ENCODE results near the gene WDR91. TPM values are rescaled to one million over a fixed set of nuclear protein-coding genes. Genes with fewer than 3 reads are reported as not detected.

The WDR91 gene
- total RNA-seq, 1 experiment from 2014 or later: 8.4 TPM

- H3K9me3 ChIP-seq (ENCODE audit: insufficient read depth, low read depth): no peaks in the 10 kb centered on the region
- intact Hi-C loops (cut with micrococcal nuclease; ENCODE audit: unreplicated experiment): no loop called here
- no TSS peak for BruUV-seq (replicated peaks)
- no peak for TF ChIP-seq EZH2 (IDR thresholded peaks at IDR 0.05; ENCODE audit: low read depth)
- TF ChIP-seq, protein P1, sequence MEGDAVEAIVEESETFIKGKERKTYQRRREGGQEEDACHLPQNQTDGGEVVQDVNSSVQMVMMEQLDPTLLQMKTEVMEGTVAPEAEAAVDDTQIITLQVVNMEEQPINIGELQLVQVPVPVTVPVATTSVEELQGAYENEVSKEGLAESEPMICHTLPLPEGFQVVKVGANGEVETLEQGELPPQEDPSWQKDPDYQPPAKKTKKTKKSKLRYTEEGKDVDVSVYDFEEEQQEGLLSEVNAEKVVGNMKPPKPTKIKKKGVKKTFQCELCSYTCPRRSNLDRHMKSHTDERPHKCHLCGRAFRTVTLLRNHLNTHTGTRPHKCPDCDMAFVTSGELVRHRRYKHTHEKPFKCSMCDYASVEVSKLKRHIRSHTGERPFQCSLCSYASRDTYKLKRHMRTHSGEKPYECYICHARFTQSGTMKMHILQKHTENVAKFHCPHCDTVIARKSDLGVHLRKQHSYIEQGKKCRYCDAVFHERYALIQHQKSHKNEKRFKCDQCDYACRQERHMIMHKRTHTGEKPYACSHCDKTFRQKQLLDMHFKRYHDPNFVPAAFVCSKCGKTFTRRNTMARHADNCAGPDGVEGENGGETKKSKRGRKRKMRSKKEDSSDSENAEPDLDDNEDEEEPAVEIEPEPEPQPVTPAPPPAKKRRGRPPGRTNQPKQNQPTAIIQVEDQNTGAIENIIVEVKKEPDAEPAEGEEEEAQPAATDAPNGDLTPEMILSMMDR (conservative IDR thresholded peaks at IDR 0.05): no peak
- H3K4me3 ChIP-seq: no peak within 1 kb of the TSS
- no peaks in the 10 kb centered on the region for H3K79me2 ChIP-seq (ENCODE audit: low read depth)
- no peak within 1 kb of the TSS for H2AFZ ChIP-seq
- H3K27ac ChIP-seq: no peak within 1 kb of the TSS
- ChIA-PET CTCF (no interaction called here), POLR2A (ENCODE audit: unreplicated experiment) (no interaction called here)
- H3K4me2 ChIP-seq: no peak within 1 kb of the TSS
- H3K27me3 ChIP-seq (ENCODE audit: insufficient read depth, low read depth): no peaks in the 10 kb centered on the region
- H3K36me3 ChIP-seq (ENCODE audit: low read depth): no peaks in the 10 kb centered on the region
- no peaks in the 10 kb centered on the region for H3K9me2 ChIP-seq (ENCODE audit: insufficient read depth)
- no peak for DNase-seq
- no peaks in the 10 kb centered on the region for H3F3A ChIP-seq (ENCODE audit: insufficient read depth, low read depth)
- no peaks in the 10 kb centered on the region for H4K20me1 ChIP-seq (ENCODE audit: insufficient read depth)
- no peaks in the 10 kb centered on the region for H3K4me1 ChIP-seq (replicated peaks; ENCODE audit: insufficient read depth)
Observed at GRCh38 chr7:135233570-135233969, 22.2 kb upstream of the WDR91 start, which contains the start of gene STRA8. Gene STRA8 (plus strand): TSS chr7:135233838. CDS start chr7:135240525, 6,687 bp downstream.

DNA sequence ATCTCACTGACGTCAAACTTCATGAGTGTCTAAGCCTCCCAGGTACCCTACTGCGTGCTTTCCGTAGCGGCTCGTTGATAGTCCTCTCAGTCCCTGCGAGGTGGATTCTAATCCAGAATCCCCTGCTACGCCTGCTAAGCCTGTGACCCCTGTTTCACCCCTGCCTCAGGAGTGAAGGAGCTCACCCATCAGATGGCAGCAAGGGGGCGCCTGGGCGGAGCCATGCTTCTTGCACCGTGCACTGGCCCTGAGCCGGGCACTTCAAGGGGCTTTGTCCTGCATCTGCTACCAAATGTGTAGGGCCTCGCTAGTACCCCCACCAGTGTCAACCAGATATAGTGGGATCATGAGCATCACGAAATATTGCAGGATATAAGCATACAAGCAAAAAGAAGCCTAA is 21.4 kb upstream of the WDR91 start:
- H3K4me3 ChIP-seq: no peak overlapping the region
- ChIA-PET POLR2A (ENCODE audit: unreplicated experiment) (no interaction called here), CTCF (no interaction called here)
- intact Hi-C loops (cut with micrococcal nuclease; ENCODE audit: unreplicated experiment): no loop called here
- no peak for TF ChIP-seq EZH2 (IDR thresholded peaks at IDR 0.05; ENCODE audit: low read depth)
- TF ChIP-seq, protein P1 (conservative IDR thresholded peaks at IDR 0.05): 0 out of 2 replicates have a peak, but pooled peaks have one; percentile 34
- no peaks in the 10 kb centered on the region for H3K4me1 ChIP-seq (replicated peaks; ENCODE audit: insufficient read depth)
- no peak overlapping the region for H2AFZ ChIP-seq
- H3K9me2 ChIP-seq (ENCODE audit: insufficient read depth): no peaks in the 10 kb centered on the region
- H3K27ac ChIP-seq: no peak overlapping the region
- H3K4me2 ChIP-seq: no peak overlapping the region
- H3K79me2 ChIP-seq (ENCODE audit: low read depth): no peaks in the 10 kb centered on the region
- no peaks in the 10 kb centered on the region for H3K9me3 ChIP-seq (ENCODE audit: insufficient read depth, low read depth)
- no peaks in the 10 kb centered on the region for H3F3A ChIP-seq (ENCODE audit: insufficient read depth, low read depth)
- no peaks in the 10 kb centered on the region for H4K20me1 ChIP-seq (ENCODE audit: insufficient read depth)
- H3K27me3 ChIP-seq (ENCODE audit: insufficient read depth, low read depth): no peaks in the 10 kb centered on the region
- no peak for DNase-seq
- H3K36me3 ChIP-seq (ENCODE audit: low read depth): no peaks in the 10 kb centered on the region
- no TSS peak for BruUV-seq (replicated peaks)

GRCh38 chr7:135232087-135232486 is 20.8 kb upstream of the WDR91 start:
- POLR2A ChIA-PET (ENCODE audit: unreplicated experiment): no interaction called here
- Histone ChIP-seq H4K20me1 (ENCODE audit: insufficient read depth) (no peaks in the 10 kb centered on the region), H3K36me3 (ENCODE audit: low read depth) (no peaks in the 10 kb centered on the region), H3K4me3 (no peak overlapping the region), H3K9me2 (ENCODE audit: insufficient read depth) (no peaks in the 10 kb centered on the region), H3K79me2 (ENCODE audit: low read depth) (no peaks in the 10 kb centered on the region), H2AFZ (no peak overlapping the region), H3K4me2 (no peak overlapping the region), H3K4me1 (replicated peaks; ENCODE audit: insufficient read depth) (no peaks in the 10 kb centered on the region), H3K9me3 (ENCODE audit: insufficient read depth, low read depth) (no peaks in the 10 kb centered on the region), H3F3A (ENCODE audit: insufficient read depth, low read depth) (no peaks in the 10 kb centered on the region), H3K27ac (no peak overlapping the region), H3K27me3 (ENCODE audit: insufficient read depth, low read depth) (no peaks in the 10 kb centered on the region)
- CTCF ChIA-PET: interaction anchor here (0.7 kb wide), 1 partner anchor 516 kb away, joined by 3 read pairs; no protein-coding TSS in a partner anchor
- no peak for TF ChIP-seq EZH2 (IDR thresholded peaks at IDR 0.05; ENCODE audit: low read depth)
- TF ChIP-seq, protein P1 (conservative IDR thresholded peaks at IDR 0.05): no peak
- DNase-seq: no peak
- no TSS peak for BruUV-seq (replicated peaks)
- intact Hi-C loops (cut with micrococcal nuclease; ENCODE audit: unreplicated experiment): no loop called here
